ENCODE results near the gene CBX5. TPM values are rescaled to one million over a fixed set of nuclear protein-coding genes. Genes with fewer than 3 reads are reported as not detected.
"Not testable (repeated sequence)": the region's sequence is repeated elsewhere in the genome, so short reads cannot be mapped to it uniquely, and the experiment has no call there.

The CBX5 gene
- total RNA-seq, 4 donors from 2014 or later = 56.2 to 97.4 (median 87.1) TPM

DNA sequence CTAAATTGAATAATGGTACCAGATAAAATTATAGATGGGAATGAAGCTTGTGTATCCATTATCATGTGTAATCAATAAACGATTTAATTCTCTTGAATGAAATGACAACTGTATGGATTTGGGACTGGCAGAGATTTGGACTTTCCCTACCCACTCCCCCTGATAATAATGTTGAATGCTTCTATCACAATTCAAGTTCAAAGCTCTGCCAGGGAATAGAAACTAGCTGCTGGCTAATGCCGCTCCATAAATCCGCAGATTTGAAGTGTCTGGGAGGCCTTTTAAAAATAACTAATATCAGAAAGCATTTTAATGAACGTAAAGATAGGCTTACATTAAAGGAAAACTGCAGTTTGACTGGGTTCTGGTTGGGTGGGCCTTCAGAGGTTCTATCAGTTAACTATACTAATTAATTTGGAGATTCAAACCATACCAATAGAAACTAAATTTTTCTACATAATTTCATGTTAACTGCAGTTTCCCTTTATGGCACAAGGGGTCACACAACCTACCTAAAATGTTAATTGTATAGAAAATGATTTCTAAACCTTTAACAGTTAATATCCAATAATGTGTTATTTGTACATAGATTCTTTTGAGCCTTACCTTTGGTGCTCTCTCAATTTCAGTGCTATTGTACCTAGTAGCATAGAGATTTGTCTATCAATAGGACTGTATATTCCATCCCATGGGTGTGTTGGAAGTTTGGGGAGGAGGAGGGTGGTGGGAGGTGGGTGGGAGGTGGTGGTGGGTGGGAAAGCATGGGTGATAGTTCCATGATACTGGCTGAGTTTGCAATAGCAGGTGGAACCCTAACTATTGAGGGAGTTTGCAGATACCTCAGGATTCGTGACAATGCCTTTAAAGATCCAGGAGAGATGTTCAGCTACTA lies 5.5 kb upstream of the CBX5 start:
- Histone ChIP-seq H3K9me3 (no peaks in the 10 kb centered on the region), H3K27ac (no peak overlapping the region), H3K4me1 (peaks cover 42 to 54% of the 10 kb centered on the region in 2 donors), H3K4me3 (replicated peaks in 1 of 3) (no peak overlapping the region), H3K36me3 (peaks cover 57% of the 10 kb centered on the region in 2 donors), H3K27me3 (no peaks in the 10 kb centered on the region)
- DNase-seq = no peak
- intact Hi-C loops (cut with DNase I) = no loop called here
- 70 to 72% methylated on average over 5 of the region's 5 CpGs for whole genome bisulfite sequencing, 2 donors
- TF ChIP-seq POLR2A (IDR thresholded peaks at IDR 0.05) = no peak
- TF ChIP-seq, protein P1, sequence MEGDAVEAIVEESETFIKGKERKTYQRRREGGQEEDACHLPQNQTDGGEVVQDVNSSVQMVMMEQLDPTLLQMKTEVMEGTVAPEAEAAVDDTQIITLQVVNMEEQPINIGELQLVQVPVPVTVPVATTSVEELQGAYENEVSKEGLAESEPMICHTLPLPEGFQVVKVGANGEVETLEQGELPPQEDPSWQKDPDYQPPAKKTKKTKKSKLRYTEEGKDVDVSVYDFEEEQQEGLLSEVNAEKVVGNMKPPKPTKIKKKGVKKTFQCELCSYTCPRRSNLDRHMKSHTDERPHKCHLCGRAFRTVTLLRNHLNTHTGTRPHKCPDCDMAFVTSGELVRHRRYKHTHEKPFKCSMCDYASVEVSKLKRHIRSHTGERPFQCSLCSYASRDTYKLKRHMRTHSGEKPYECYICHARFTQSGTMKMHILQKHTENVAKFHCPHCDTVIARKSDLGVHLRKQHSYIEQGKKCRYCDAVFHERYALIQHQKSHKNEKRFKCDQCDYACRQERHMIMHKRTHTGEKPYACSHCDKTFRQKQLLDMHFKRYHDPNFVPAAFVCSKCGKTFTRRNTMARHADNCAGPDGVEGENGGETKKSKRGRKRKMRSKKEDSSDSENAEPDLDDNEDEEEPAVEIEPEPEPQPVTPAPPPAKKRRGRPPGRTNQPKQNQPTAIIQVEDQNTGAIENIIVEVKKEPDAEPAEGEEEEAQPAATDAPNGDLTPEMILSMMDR (IDR thresholded peaks at IDR 0.05) = peak in 3 of 6 experiments; percentile 14 to 26 (median 18)

DNA sequence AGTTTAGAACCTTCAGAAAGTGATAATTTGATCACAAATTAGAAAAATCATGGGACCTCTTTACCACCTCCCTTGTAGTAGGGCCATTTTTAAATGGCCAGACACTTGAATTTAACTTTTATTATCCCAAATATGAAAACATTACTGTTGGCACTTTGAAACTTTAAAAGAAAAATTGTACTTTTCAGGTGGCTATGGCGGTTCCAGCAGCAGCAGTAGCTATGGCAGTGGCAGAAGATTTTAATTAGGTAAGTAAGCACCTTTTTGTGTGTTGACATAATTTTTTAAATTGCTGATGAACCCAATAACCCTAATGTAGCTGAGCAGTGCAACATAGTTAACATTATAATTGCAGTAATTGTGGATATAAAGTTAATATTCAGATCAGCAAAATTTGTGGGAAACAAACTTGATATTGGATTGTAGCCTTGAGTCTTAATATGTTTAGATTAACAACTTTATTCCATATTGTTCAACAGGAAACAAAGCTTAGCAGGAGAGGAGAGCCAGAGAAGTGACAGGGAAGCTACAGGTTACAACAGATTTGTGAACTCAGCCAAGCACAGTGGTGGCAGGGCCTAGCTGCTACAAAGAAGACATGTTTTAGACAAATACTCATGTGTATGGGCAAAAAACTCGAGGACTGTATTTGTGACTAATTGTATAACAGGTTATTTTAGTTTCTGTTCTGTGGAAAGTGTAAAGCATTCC lies 4.3 kb upstream of the CBX5 start:
- Histone ChIP-seq H3K4me1 (peaks cover 42 to 53% of the 10 kb centered on the region in 2 donors), H3K36me3 (peaks cover 57% of the 10 kb centered on the region in 2 donors)
- WGBS, 2 donors = 32 to 48% methylated on average over 2 of the region's 2 CpGs
- H3K9me3 ChIP-seq; intact Hi-C loops (cut with DNase I); H3K4me3 ChIP-seq (replicated peaks in 1 of 3); H3K27me3 ChIP-seq; DNase-seq; H3K27ac ChIP-seq: not testable (repeated sequence)

DNA sequence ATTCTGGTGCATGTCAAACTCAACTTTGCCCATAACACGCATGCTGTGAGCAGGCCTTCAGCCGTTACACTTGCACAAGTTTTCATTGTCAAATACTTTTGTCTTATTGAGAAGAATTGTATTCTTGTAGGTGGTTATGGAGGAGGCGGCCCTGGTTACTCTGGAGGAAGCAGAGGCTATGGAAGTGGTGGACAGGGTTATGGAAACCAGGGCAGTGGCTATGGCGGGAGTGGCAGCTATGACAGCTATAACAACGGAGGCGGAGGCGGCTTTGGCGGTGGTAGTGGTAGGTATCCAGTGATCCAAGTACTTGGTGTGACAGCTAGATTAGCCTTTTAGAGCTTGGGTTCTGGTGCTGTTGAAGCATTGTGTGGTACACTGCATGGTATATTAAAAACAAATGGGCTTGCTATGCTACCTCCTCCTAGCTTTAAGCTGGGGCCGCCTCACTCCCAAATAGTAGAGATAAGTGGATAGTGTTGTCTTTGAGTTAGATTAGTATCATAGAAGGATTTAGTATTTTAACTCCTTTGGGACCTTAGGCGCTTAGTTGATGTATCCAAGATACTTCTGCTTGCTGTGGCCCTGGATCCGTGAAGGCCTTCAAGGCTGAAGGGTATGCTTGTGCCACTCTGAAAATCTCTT lies 3.1 kb upstream of the CBX5 start:
- H3K36me3 ChIP-seq = peaks cover 57% of the 10 kb centered on the region in 2 donors
- intact Hi-C loops (cut with DNase I) = no loop called here
- no peak overlapping the region for H3K4me3 ChIP-seq (replicated peaks in 1 of 3)
- peaks cover 48 to 50% of the 10 kb centered on the region in 2 donors for H3K4me1 ChIP-seq
- no peak for DNase-seq
- H3K27me3 ChIP-seq = no peaks in the 10 kb centered on the region
- 56% methylated on average over 11 of the region's 11 CpGs for WGBS, 2 donors
- H3K27ac ChIP-seq = peak overlapping the region in 2 of 3 donors; percentile 10 to 97
- TF ChIP-seq POLR2A (IDR thresholded peaks at IDR 0.05) = no peak
- TF ChIP-seq, protein P1 (IDR thresholded peaks at IDR 0.05) = no peak
- no peaks in the 10 kb centered on the region for H3K9me3 ChIP-seq

DNA sequence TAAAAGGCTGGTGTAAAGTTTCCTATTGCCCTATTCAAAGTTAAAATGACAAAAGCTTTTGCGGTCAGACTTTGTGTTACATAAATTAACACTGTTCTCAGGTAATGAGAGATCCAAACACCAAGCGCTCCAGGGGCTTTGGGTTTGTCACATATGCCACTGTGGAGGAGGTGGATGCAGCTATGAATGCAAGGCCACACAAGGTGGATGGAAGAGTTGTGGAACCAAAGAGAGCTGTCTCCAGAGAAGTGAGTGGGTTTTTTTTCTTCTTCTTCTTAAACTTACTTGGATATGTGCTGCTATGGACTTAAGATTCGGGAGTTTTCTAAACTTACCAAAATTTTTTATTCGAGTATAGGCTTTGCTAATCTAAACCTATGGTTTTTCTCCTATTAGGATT lies 1.8 kb upstream of the CBX5 start:
- 11 to 15% methylated on average over 4 of the region's 4 CpGs for WGBS, 2 donors
- H3K4me1 ChIP-seq = peaks cover 44 to 53% of the 10 kb centered on the region in 2 donors
- H3K36me3 ChIP-seq = peaks cover 45 to 47% of the 10 kb centered on the region in 2 donors
- DNase-seq; intact Hi-C loops (cut with DNase I); H3K9me3 ChIP-seq; H3K27me3 ChIP-seq: not testable (repeated sequence)
- peak overlapping the region; percentile 12 to 67 (median 15) for H3K4me3 ChIP-seq (replicated peaks in 1 of 3)
- peak overlapping the region; percentile 47 to 98 (median 97) for H3K27ac ChIP-seq

DNA sequence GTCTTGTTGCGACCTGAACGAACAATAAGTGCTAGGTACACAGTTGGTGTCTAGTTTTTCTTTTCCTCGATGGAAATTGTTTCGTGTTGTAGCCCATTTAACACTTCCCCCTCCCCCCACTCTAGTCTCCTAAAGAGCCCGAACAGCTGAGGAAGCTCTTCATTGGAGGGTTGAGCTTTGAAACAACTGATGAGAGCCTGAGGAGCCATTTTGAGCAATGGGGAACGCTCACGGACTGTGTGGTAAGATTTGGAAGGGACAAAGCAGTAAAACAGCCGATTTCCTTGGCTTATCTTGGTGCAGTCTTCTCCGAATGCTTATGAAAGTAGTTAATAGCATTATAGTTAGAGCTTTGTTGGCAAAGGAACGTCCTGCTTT lies 1.3 kb upstream of the CBX5 start:
- Histone ChIP-seq H3K4me1 (peaks cover 44 to 53% of the 10 kb centered on the region in 2 donors), H3K36me3 (peaks cover 41 to 42% of the 10 kb centered on the region in 2 donors), H3K27ac (peak overlapping the region; percentile 47 to 98 (median 97)), H3K4me3 (replicated peaks in 1 of 3) (peak overlapping the region; percentile 12 to 67 (median 15))
- intact Hi-C loops (cut with DNase I); H3K27me3 ChIP-seq; H3K9me3 ChIP-seq; DNase-seq: not testable (repeated sequence)
- WGBS, 2 donors = 1% methylated on average over 10 of the region's 10 CpGs

DNA sequence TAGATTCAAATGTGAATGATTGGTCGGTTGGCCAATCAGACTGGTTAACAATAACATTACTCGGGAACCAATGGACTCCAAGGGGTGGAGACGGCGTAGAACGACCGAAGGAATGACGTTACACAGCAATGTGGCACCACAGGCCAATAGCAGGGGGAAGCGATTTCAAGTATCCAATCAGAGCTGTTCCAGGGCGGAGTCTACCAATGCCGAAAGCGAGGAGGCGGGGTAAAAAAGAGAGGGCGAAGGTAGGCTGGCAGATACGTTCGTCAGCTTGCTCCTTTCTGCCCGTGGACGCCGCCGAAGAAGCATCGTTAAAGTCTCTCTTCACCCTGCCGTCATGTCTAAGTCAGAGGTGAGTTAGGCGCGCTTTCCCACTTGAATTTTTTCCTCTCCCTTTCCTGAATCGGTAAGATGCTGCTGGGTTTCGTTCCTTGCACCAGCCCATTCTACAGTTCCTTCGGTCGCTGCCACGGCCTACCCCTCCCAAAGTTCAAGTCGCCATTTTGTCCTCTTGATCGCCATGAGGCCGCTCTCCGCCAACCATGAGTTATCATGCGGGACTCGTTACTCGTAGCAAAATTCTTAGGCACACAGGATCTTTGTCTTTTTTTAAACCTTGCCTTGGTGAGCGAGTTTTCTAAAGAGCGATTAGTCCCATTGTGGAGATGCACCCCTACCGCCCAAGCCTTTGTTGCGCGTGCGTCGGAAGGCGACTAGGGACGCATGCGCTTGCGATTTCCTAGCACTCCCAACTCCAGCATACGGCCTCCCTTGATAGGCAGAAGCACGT lies 742 bp upstream of the CBX5 start, which contains the start of gene HNRNPA1:
TSS of gene HNRNPA1 (plus strand) at position 259 of the 793 bp plus-strand sequence. CDS start at position 341, 82 bp downstream.
- WGBS, 2 donors = 0 to 1% methylated on average over 48 of the region's 48 CpGs
- intact Hi-C loops (cut with DNase I) = no loop called here
- DNase-seq = peak; percentile 97
- Histone ChIP-seq H3K4me1 (peaks cover 44 to 53% of the 10 kb centered on the region in 2 donors), H3K4me3 (replicated peaks in 1 of 3) (peak within 1 kb of the TSS; percentile 12 to 67 (median 20)), H3K9me3 (no peaks in the 10 kb centered on the region), H3K27ac (peak within 1 kb of the TSS; percentile 87 to 98 (median 97)), H3K36me3 (peaks cover 37% of the 10 kb centered on the region in 2 donors), H3K27me3 (no peaks in the 10 kb centered on the region)
- TF ChIP-seq, protein P1 (IDR thresholded peaks at IDR 0.05) = no peak
- peak; percentile 98 to 99 for TF ChIP-seq POLR2A (IDR thresholded peaks at IDR 0.05)
